ENCODE results near the gene TBC1D13. TPM values are rescaled to one million over a fixed set of nuclear protein-coding genes. Genes with fewer than 3 reads are reported as not detected.

TBC1D13 gene
- total RNA-seq, 1 donor from 2014 or later: 9.4 TPM

GRCh38 chr9:128819716-128820664 is 32.9 kb downstream of the TBC1D13 start:
- Histone ChIP-seq H3K9me3 (ENCODE audit: control insufficient read depth in 3 of 3, low read length in 3 of 3) (no peaks in the 10 kb centered on the region), H3K27me3 (ENCODE audit: control insufficient read depth in 3 of 3, insufficient read depth in 3 of 3, low read length in 3 of 3) (no peaks in the 10 kb centered on the region), H3K4me3 (ENCODE audit: low read length in 3 of 3) (peak overlapping the region; percentile 75 to 85 (median 84)), H3K4me1 (ENCODE audit: control insufficient read depth in 3 of 3, insufficient read depth in 3 of 3, low read length in 3 of 3) (peaks cover 13 to 22% (median 21%) of the 10 kb centered on the region in 3 donors), H3K27ac (ENCODE audit: low read depth, low read length) (no peak overlapping the region), H3K36me3 (ENCODE audit: control insufficient read depth in 3 of 3, insufficient read depth in 3 of 3, low read length in 3 of 3) (peaks cover 30 to 40% (median 37%) of the 10 kb centered on the region in 3 donors), H3K9ac (ENCODE audit: low read depth in 1 of 3, low read length in 3 of 3) (peak overlapping the region in 1 of 3 donors; percentile 87)

GRCh38 chr9:128820665-128821583 is 33.9 kb downstream of the TBC1D13 start:
- no peak overlapping the region for H3K27ac ChIP-seq (ENCODE audit: low read depth, low read length)

GRCh38 chr9:128821584-128822406 is 34.7 kb downstream of the TBC1D13 start:
- no peaks in the 10 kb centered on the region for H3K9me3 ChIP-seq (ENCODE audit: control insufficient read depth in 3 of 3, low read length in 3 of 3)
- H3K27me3 ChIP-seq (ENCODE audit: control insufficient read depth in 3 of 3, insufficient read depth in 3 of 3, low read length in 3 of 3): no peaks in the 10 kb centered on the region
- no peak overlapping the region for H3K27ac ChIP-seq (ENCODE audit: low read depth, low read length)
- H3K9ac ChIP-seq (ENCODE audit: low read depth in 1 of 3, low read length in 3 of 3): no peak overlapping the region
- H3K36me3 ChIP-seq (ENCODE audit: control insufficient read depth in 3 of 3, insufficient read depth in 3 of 3, low read length in 3 of 3): peaks cover 44 to 56% (median 50%) of the 10 kb centered on the region in 3 donors
- H3K4me3 ChIP-seq (ENCODE audit: low read length in 3 of 3): no peak overlapping the region
- peaks cover 13 to 22% (median 21%) of the 10 kb centered on the region in 3 donors for H3K4me1 ChIP-seq (ENCODE audit: control insufficient read depth in 3 of 3, insufficient read depth in 3 of 3, low read length in 3 of 3)

More at GRCh38 chr9:128820665-128821583, 33.9 kb downstream of the TBC1D13 start:
- Histone ChIP-seq H3K9me3 (ENCODE audit: control insufficient read depth in 3 of 3, low read length in 3 of 3) (no peaks in the 10 kb centered on the region), H3K4me1 (ENCODE audit: control insufficient read depth in 3 of 3, insufficient read depth in 3 of 3, low read length in 3 of 3) (peaks cover 13 to 22% (median 21%) of the 10 kb centered on the region in 3 donors), H3K4me3 (ENCODE audit: low read length in 3 of 3) (no peak overlapping the region), H3K36me3 (ENCODE audit: control insufficient read depth in 3 of 3, insufficient read depth in 3 of 3, low read length in 3 of 3) (peaks cover 36 to 47% (median 42%) of the 10 kb centered on the region in 3 donors), H3K9ac (ENCODE audit: low read depth in 1 of 3, low read length in 3 of 3) (no peak overlapping the region), H3K27me3 (ENCODE audit: control insufficient read depth in 3 of 3, insufficient read depth in 3 of 3, low read length in 3 of 3) (no peaks in the 10 kb centered on the region)

GRCh38 chr9:128822407-128823042 is 35.5 kb downstream of the TBC1D13 start:
- Histone ChIP-seq H3K9ac (ENCODE audit: low read depth in 1 of 3, low read length in 3 of 3) (no peak overlapping the region), H3K27ac (ENCODE audit: low read depth, low read length) (no peak overlapping the region), H3K9me3 (ENCODE audit: control insufficient read depth in 3 of 3, low read length in 3 of 3) (no peaks in the 10 kb centered on the region), H3K4me3 (ENCODE audit: low read length in 3 of 3) (no peak overlapping the region), H3K36me3 (ENCODE audit: control insufficient read depth in 3 of 3, insufficient read depth in 3 of 3, low read length in 3 of 3) (peaks cover 50 to 58% (median 53%) of the 10 kb centered on the region in 3 donors), H3K4me1 (ENCODE audit: control insufficient read depth in 3 of 3, insufficient read depth in 3 of 3, low read length in 3 of 3) (peaks cover 13 to 22% (median 21%) of the 10 kb centered on the region in 3 donors), H3K27me3 (ENCODE audit: control insufficient read depth in 3 of 3, insufficient read depth in 3 of 3, low read length in 3 of 3) (no peaks in the 10 kb centered on the region)

GRCh38 chr9:128823362-128823902 is 36.4 kb downstream of the TBC1D13 start:
- H3K9ac ChIP-seq (ENCODE audit: low read depth in 1 of 3, low read length in 3 of 3): no peak overlapping the region
- no peak overlapping the region for H3K27ac ChIP-seq (ENCODE audit: low read depth, low read length)
- H3K4me3 ChIP-seq (ENCODE audit: low read length in 3 of 3): no peak overlapping the region
- no peaks in the 10 kb centered on the region for H3K9me3 ChIP-seq (ENCODE audit: control insufficient read depth in 3 of 3, low read length in 3 of 3)
- H3K36me3 ChIP-seq (ENCODE audit: control insufficient read depth in 3 of 3, insufficient read depth in 3 of 3, low read length in 3 of 3): peaks cover 50 to 58% (median 53%) of the 10 kb centered on the region in 3 donors
- no peaks in the 10 kb centered on the region for H3K27me3 ChIP-seq (ENCODE audit: control insufficient read depth in 3 of 3, insufficient read depth in 3 of 3, low read length in 3 of 3)
- H3K4me1 ChIP-seq (ENCODE audit: control insufficient read depth in 3 of 3, insufficient read depth in 3 of 3, low read length in 3 of 3): peaks cover 13 to 24% (median 21%) of the 10 kb centered on the region in 3 donors

- Histone ChIP-seq H3K27me3 (ENCODE audit: control insufficient read depth in 3 of 3, insufficient read depth in 3 of 3, low read length in 3 of 3) (no peaks in the 10 kb centered on the region), H3K27ac (ENCODE audit: low read depth, low read length) (no peak overlapping the region), H3K36me3 (ENCODE audit: control insufficient read depth in 3 of 3, insufficient read depth in 3 of 3, low read length in 3 of 3) (peaks cover 50 to 58% (median 53%) of the 10 kb centered on the region in 3 donors), H3K9ac (ENCODE audit: low read depth in 1 of 3, low read length in 3 of 3) (no peak overlapping the region), H3K4me3 (ENCODE audit: low read length in 3 of 3) (no peak overlapping the region), H3K4me1 (ENCODE audit: control insufficient read depth in 3 of 3, insufficient read depth in 3 of 3, low read length in 3 of 3) (peaks cover 19 to 29% (median 23%) of the 10 kb centered on the region in 3 donors), H3K9me3 (ENCODE audit: control insufficient read depth in 3 of 3, low read length in 3 of 3) (no peaks in the 10 kb centered on the region)
These were observed 36.9 kb downstream of the TBC1D13 start for GRCh38 chr9:128823903-128824406.

GRCh38 chr9:128824911-128825310 is 37.9 kb downstream of the TBC1D13 start:
- Histone ChIP-seq H3K27ac (ENCODE audit: low read depth, low read length) (no peak overlapping the region), H3K4me1 (ENCODE audit: control insufficient read depth in 3 of 3, insufficient read depth in 3 of 3, low read length in 3 of 3) (peaks cover 16 to 25% (median 18%) of the 10 kb centered on the region in 3 donors), H3K36me3 (ENCODE audit: control insufficient read depth in 3 of 3, insufficient read depth in 3 of 3, low read length in 3 of 3) (peaks cover 50 to 58% (median 53%) of the 10 kb centered on the region in 3 donors), H3K9ac (ENCODE audit: low read depth in 1 of 3, low read length in 3 of 3) (no peak overlapping the region), H3K4me3 (ENCODE audit: low read length in 3 of 3) (no peak overlapping the region), H3K27me3 (ENCODE audit: control insufficient read depth in 3 of 3, insufficient read depth in 3 of 3, low read length in 3 of 3) (no peaks in the 10 kb centered on the region), H3K9me3 (ENCODE audit: control insufficient read depth in 3 of 3, low read length in 3 of 3) (no peaks in the 10 kb centered on the region)

GRCh38 chr9:128825923-128826700 is 39.1 kb downstream of the TBC1D13 start:
- H3K4me3 ChIP-seq (ENCODE audit: low read length in 3 of 3): no peak overlapping the region
- H3K9me3 ChIP-seq (ENCODE audit: control insufficient read depth in 3 of 3, low read length in 3 of 3): no peaks in the 10 kb centered on the region
- H3K27ac ChIP-seq (ENCODE audit: low read depth, low read length): no peak overlapping the region
- no peaks in the 10 kb centered on the region for H3K27me3 ChIP-seq (ENCODE audit: control insufficient read depth in 3 of 3, insufficient read depth in 3 of 3, low read length in 3 of 3)
- peaks cover 46 to 55% (median 47%) of the 10 kb centered on the region in 3 donors for H3K36me3 ChIP-seq (ENCODE audit: control insufficient read depth in 3 of 3, insufficient read depth in 3 of 3, low read length in 3 of 3)
- no peak overlapping the region for H3K9ac ChIP-seq (ENCODE audit: low read depth in 1 of 3, low read length in 3 of 3)
- peaks cover 15 to 23% (median 17%) of the 10 kb centered on the region in 3 donors for H3K4me1 ChIP-seq (ENCODE audit: control insufficient read depth in 3 of 3, insufficient read depth in 3 of 3, low read length in 3 of 3)
